T-cell (primary cell): ENCODE results near the gene PRKACG. TPM values are rescaled to one million over a fixed set of nuclear protein-coding genes. Genes with fewer than 3 reads are reported as not detected.

Experiments
- ATAC-seq, 4 experiments: fragments of 200-7000 bp in 3 of 4; fragments of 150-1000 bp in 1 of 4; cut with Tn5 transposase; replicated peaks in 1 of 4; 1 replicate in 3 of 4; 2 replicates in 1 of 4; pipeline ENCODE4 v1.10.0; 2021; ENCODE audit warnings: moderate library complexity in 3 of 4, mild to moderate bottlenecking in 2 of 4, moderate number of reproducible peaks in 1 of 4
- CTCF ChIA-PET, 2 donors: fragments of 300-600 bp; sonication (Branson Sonifier 250); formaldehyde crosslinking; loops; one replicate each; lab custom pipeline; 2022; ENCODE audit warnings: antibody characterized with exemption in 2 of 2; lab: Charles Lee
- POLR2A ChIA-PET, 2 donors: fragments of 300-600 bp; sonication (Branson Sonifier 250); formaldehyde crosslinking; loops; one replicate each; lab custom pipeline; 2022; ENCODE audit warnings: antibody characterized with exemption in 2 of 2; lab: Charles Lee
- DNase-seq, 35 experiments: peaks; one replicate each; pipeline versions ENCODE4 v3.0.0 to v3.0.0-alpha.2; 2013 to 2023
- H3K27ac ChIP-seq: one replicate; pipeline ENCODE4 v1.5.1; 2013; ENCODE audit warnings: low read length
- H3K27me3 ChIP-seq, 2 experiments: replicated peaks in 1 of 2; 1 replicate in 1 of 2; 2 replicates in 1 of 2; pipeline versions ENCODE4 v1.6.1 to v1.7.0; 2013; ENCODE audit warnings: low read length in 1 of 2, mixed read lengths in 1 of 2; ENCODE audit not compliant: control insufficient read depth in 2 of 2, insufficient read depth in 2 of 2; ENCODE audit errors: extremely low read depth in 1 of 2
- H3K36me3 ChIP-seq, 2 donors: 1 replicate in 1 of 2; 2 replicates in 1 of 2; pipeline versions ENCODE4 v1.6.1 to v1.7.0; 2013; ENCODE audit warnings: low read length in 1 of 2; ENCODE audit not compliant: control insufficient read depth in 2 of 2, insufficient read depth in 1 of 2; ENCODE audit errors: extremely low read depth in 1 of 2
- H3K4me1 ChIP-seq, 2 experiments: 1 replicate in 1 of 2; 2 replicates in 1 of 2; pipeline versions ENCODE4 v1.6.1 to v1.7.0; 2013; ENCODE audit warnings: low read length in 2 of 2, mixed read lengths in 1 of 2; ENCODE audit not compliant: insufficient read depth in 2 of 2, control insufficient read depth in 1 of 2; ENCODE audit errors: extremely low read depth in 1 of 2
- H3K4me3 ChIP-seq, 2 donors: 1 replicate in 1 of 2; 2 replicates in 1 of 2; pipeline versions ENCODE4 v1.5.1 to v1.7.0; 2013; ENCODE audit warnings: mild to moderate bottlenecking in 2 of 2, low read length in 1 of 2, moderate library complexity in 1 of 2; ENCODE audit not compliant: control insufficient read depth in 1 of 2; ENCODE audit errors: extremely low read depth in 1 of 2
- H3K9me3 ChIP-seq: 2 replicates; pipeline ENCODE4 v1.7.0; 2013
- H3K27ac Mint-ChIP-seq, 2 donors: one replicate each; pipeline ENCODE4 v1.8.0; 2020 to 2021; ENCODE audit warnings: mild to moderate bottlenecking in 2 of 2, mixed read lengths in 2 of 2
- H3K27me3 Mint-ChIP-seq, 2 donors: one replicate each; pipeline ENCODE4 v1.8.0; 2021 to 2022; ENCODE audit warnings: mixed read lengths in 2 of 2
- H3K36me3 Mint-ChIP-seq: one replicate; pipeline ENCODE4 v1.8.0; 2021; ENCODE audit warnings: mixed read lengths
- H3K4me1 Mint-ChIP-seq, 3 donors: one replicate each; pipeline ENCODE4 v1.8.0; 2020 to 2022; ENCODE audit warnings: mixed read lengths in 3 of 3, mild to moderate bottlenecking in 1 of 3
- H3K4me3 Mint-ChIP-seq, 3 donors: one replicate each; pipeline ENCODE4 v1.8.0; 2020 to 2022; ENCODE audit warnings: mild to moderate bottlenecking in 3 of 3, mixed read lengths in 3 of 3, moderate library complexity in 3 of 3
- H3K9me3 Mint-ChIP-seq, 3 donors: one replicate each; pipeline ENCODE4 v1.8.0; 2020 to 2022; ENCODE audit warnings: mixed read lengths in 3 of 3
- WGBS: methylation state at CpG from one replicate; pipeline ENCODE4 v1.1.5; 2013; ENCODE audit warnings: missing lambda C conversion rate; ENCODE audit not compliant: insufficient coverage; 5-methylcytosine and 5-hydroxymethylcytosine counted together
- total RNA-seq, 35 experiments: library from RNA in 6 of 35; stranded (reverse) in 6 of 35; fragments of 120-200 nt in 1 of 35; gene quantifications; one replicate each; pipeline versions ENCODE4 v1.2.1 to v1.2.4 and lab custom pipeline; 2013 to 2026

PRKACG gene
- total RNA-seq, 5 donors from 2014 or later (not counting 1 experiment from before 2014, with no cell fraction given): not detected

- H3K36me3 Mint-ChIP-seq: no peaks in the 10 kb centered on the region
- POLR2A ChIA-PET: no interaction called here
- H3K4me1 Mint-ChIP-seq: peaks cover 4 to 16% (median 5%) of the 10 kb centered on the region in 3 donors
- H3K9me3 ChIP-seq: no peaks in the 10 kb centered on the region
- H3K27me3 Mint-ChIP-seq: no peaks in the 10 kb centered on the region
- DNase-seq: no peak
- no peak overlapping the region for H3K27ac ChIP-seq
- H3K36me3 ChIP-seq: no peaks in the 10 kb centered on the region
- no peak overlapping the region for H3K4me3 ChIP-seq
- CTCF ChIA-PET: no interaction called here
- ATAC-seq: no peak
- H3K4me1 ChIP-seq: peaks cover 0 to 4% of the 10 kb centered on the region in 2 experiments
- no peak overlapping the region for H3K27ac Mint-ChIP-seq
- 86% methylated on average over 3 of the region's 3 CpGs for WGBS
- H3K9me3 Mint-ChIP-seq: no peaks in the 10 kb centered on the region
- H3K27me3 ChIP-seq: no peaks in the 10 kb centered on the region
- H3K4me3 Mint-ChIP-seq: no peak overlapping the region
Observed at GRCh38 chr9:68973619-68974018, 40.3 kb downstream of the PRKACG start.

- Mint-ChIP-seq H3K36me3 (no peaks in the 10 kb centered on the region), H3K4me1 (peaks cover 4 to 10% (median 5%) of the 10 kb centered on the region in 3 donors), H3K27ac (no peak overlapping the region), H3K27me3 (no peaks in the 10 kb centered on the region), H3K9me3 (no peaks in the 10 kb centered on the region), H3K4me3 (no peak overlapping the region)
- Histone ChIP-seq H3K27me3 (no peaks in the 10 kb centered on the region), H3K4me1 (peaks cover 0 to 3% of the 10 kb centered on the region in 2 experiments), H3K36me3 (no peaks in the 10 kb centered on the region), H3K27ac (no peak overlapping the region), H3K4me3 (no peak overlapping the region), H3K9me3 (no peaks in the 10 kb centered on the region)
- ChIA-PET POLR2A (no interaction called here), CTCF (no interaction called here)
- DNase-seq (no peak), ATAC-seq (no peak)
- 100% methylated on average over 2 of the region's 2 CpGs for WGBS
Observed at GRCh38 chr9:68970151-68970550, 43.8 kb downstream of the PRKACG start.

GRCh38 chr9:68969538-68969937 is 44.4 kb downstream of the PRKACG start:
- WGBS: no CpG with 5 or more reads among the region's 4 CpGs
- ATAC-seq (no peak), DNase-seq (no peak)
- ChIA-PET CTCF (no interaction called here), POLR2A (no interaction called here)
- H3K36me3 Mint-ChIP-seq: no peaks in the 10 kb centered on the region
- H3K4me1 Mint-ChIP-seq: peaks cover 4 to 7% (median 5%) of the 10 kb centered on the region in 3 donors
- Histone ChIP-seq H3K4me3 (no peak overlapping the region), H3K4me1 (no peaks in the 10 kb centered on the region), H3K36me3 (no peaks in the 10 kb centered on the region), H3K9me3 (no peaks in the 10 kb centered on the region), H3K27me3 (no peaks in the 10 kb centered on the region), H3K27ac (no peak overlapping the region)
- H3K4me3 Mint-ChIP-seq: no peak overlapping the region
- H3K27ac Mint-ChIP-seq: no peak overlapping the region
- H3K9me3 Mint-ChIP-seq: no peaks in the 10 kb centered on the region
- no peaks in the 10 kb centered on the region for H3K27me3 Mint-ChIP-seq

GRCh38 chr9:68967800-68968199 is 46.1 kb downstream of the PRKACG start:
- ATAC-seq (no peak), DNase-seq (no peak)
- H3K36me3 ChIP-seq: no peaks in the 10 kb centered on the region
- 50% methylated on average over 1 of the region's 1 CpG for WGBS
- H3K4me1 ChIP-seq: no peaks in the 10 kb centered on the region
- no peak overlapping the region for H3K4me3 Mint-ChIP-seq
- no peaks in the 10 kb centered on the region for H3K27me3 Mint-ChIP-seq
- H3K4me3 ChIP-seq: no peak overlapping the region
- H3K9me3 ChIP-seq: no peaks in the 10 kb centered on the region
- ChIA-PET POLR2A (no interaction called here), CTCF (interaction anchor here in 1 of 2 donors (0.7 kb wide), 1 partner anchor 381 kb away, joined by 3 read pairs; no protein-coding TSS in a partner anchor)
- no peaks in the 10 kb centered on the region for H3K9me3 Mint-ChIP-seq
- peaks cover 0 to 2% (median 0%) of the 10 kb centered on the region in 3 donors for H3K4me1 Mint-ChIP-seq
- no peak overlapping the region for H3K27ac ChIP-seq
- H3K36me3 Mint-ChIP-seq: no peaks in the 10 kb centered on the region
- no peak overlapping the region for H3K27ac Mint-ChIP-seq
- no peaks in the 10 kb centered on the region for H3K27me3 ChIP-seq

GRCh38 chr9:68966496-68966944 is 47.4 kb downstream of the PRKACG start:
- H3K9me3 Mint-ChIP-seq: no peaks in the 10 kb centered on the region
- CTCF ChIA-PET: interaction anchor here in 1 of 2 donors (0.5 to 1.3 kb wide), 2 partner anchors 10 to 146 kb away, joined by 3 to 5 read pairs; no protein-coding TSS in a partner anchor
- H3K27me3 Mint-ChIP-seq: peaks cover 0 to 7% of the 10 kb centered on the region in 2 donors

GRCh38 chr9:68964765-68965164 is 49.1 kb downstream of the PRKACG start:
- no peak for ATAC-seq
- WGBS: no CpG with 5 or more reads among the region's 3 CpGs
- Mint-ChIP-seq H3K36me3 (no peaks in the 10 kb centered on the region), H3K4me1 (no peaks in the 10 kb centered on the region), H3K9me3 (no peaks in the 10 kb centered on the region), H3K27me3 (peaks cover 5 to 8% of the 10 kb centered on the region in 2 donors), H3K4me3 (no peak overlapping the region), H3K27ac (no peak overlapping the region)
- no peaks in the 10 kb centered on the region for H3K36me3 ChIP-seq
- H3K27ac ChIP-seq: no peak overlapping the region
- ChIA-PET CTCF (interaction anchor here in 1 of 2 donors (0.5 to 0.9 kb wide), 2 partner anchors 33 to 1632 kb away, joined by 3 to 4 read pairs; no protein-coding TSS in a partner anchor), POLR2A (no interaction called here)
- no peak for DNase-seq
- H3K27me3 ChIP-seq: no peaks in the 10 kb centered on the region
- H3K9me3 ChIP-seq: no peaks in the 10 kb centered on the region
- H3K4me3 ChIP-seq: no peak overlapping the region
- no peaks in the 10 kb centered on the region for H3K4me1 ChIP-seq

More at GRCh38 chr9:68966496-68966944, 47.4 kb downstream of the PRKACG start:
- POLR2A ChIA-PET: interaction anchor here in 1 of 2 donors (0.6 kb wide), 1 partner anchor 128 kb away, joined by 3 read pairs; no protein-coding TSS in a partner anchor
- H3K27ac ChIP-seq: no peak overlapping the region
- Mint-ChIP-seq H3K27ac (no peak overlapping the region), H3K36me3 (no peaks in the 10 kb centered on the region), H3K4me1 (no peaks in the 10 kb centered on the region), H3K4me3 (no peak overlapping the region)
- DNase-seq: no peak
- H3K4me3 ChIP-seq: no peak overlapping the region
- no peaks in the 10 kb centered on the region for H3K4me1 ChIP-seq
- no CpG with 5 or more reads among the region's 1 CpG for WGBS
- H3K36me3 ChIP-seq: no peaks in the 10 kb centered on the region
- H3K27me3 ChIP-seq: no peaks in the 10 kb centered on the region
- no peaks in the 10 kb centered on the region for H3K9me3 ChIP-seq
- no peak for ATAC-seq
